WTC11 (cell line): Measurements from ENCODE around the gene SHROOM3. TPM values are rescaled to one million over a fixed set of nuclear protein-coding genes. Genes with fewer than 3 reads are reported as not detected.

Source experiments
- ATAC-seq: fragments of 200-7000 bp; cut with Tn5 transposase; 2 replicates; pipeline ENCODE4 v1.10.0; 2021; ENCODE audit warnings: mild to moderate bottlenecking, moderate library complexity
- CTCF ChIA-PET: fragments of 300-600 bp; sonication (Branson Sonifier 250); formaldehyde crosslinking; loops from one replicate; lab custom pipeline; 2021; ENCODE audit warnings: antibody characterized with exemption; lab: Charles Lee
- POLR2A ChIA-PET: fragments of 350-600 bp; sonication (Branson Sonifier 250); formaldehyde crosslinking; loops from one replicate; lab custom pipeline; 2021; ENCODE audit warnings: antibody characterized with exemption; lab: Charles Lee
- DNase-seq: peaks from one replicate; pipeline ENCODE4 v3.0.0; 2021; ENCODE audit warnings: low spot score
- H3K27ac Mint-ChIP-seq: 2 replicates; pipeline ENCODE4 v1.8.0; 2021; ENCODE audit warnings: mixed read lengths
- H3K27me3 Mint-ChIP-seq: 2 replicates; pipeline ENCODE4 v1.8.0; 2021; ENCODE audit warnings: low read depth, mild to moderate bottlenecking, moderate library complexity, mixed read lengths
- H3K36me3 Mint-ChIP-seq: 2 replicates; pipeline ENCODE4 v1.8.0; 2021; ENCODE audit warnings: mixed read lengths
- H3K4me1 Mint-ChIP-seq: 2 replicates; pipeline ENCODE4 v1.8.0; 2022; ENCODE audit warnings: mixed read lengths
- H3K4me3 Mint-ChIP-seq: 2 replicates; pipeline ENCODE4 v1.8.0; 2021; ENCODE audit warnings: mild to moderate bottlenecking, moderate library complexity, mixed read lengths
- H3K9me3 Mint-ChIP-seq: 2 replicates; pipeline ENCODE4 v1.8.0; 2021; ENCODE audit warnings: mixed read lengths
- ATF2 ChIP-seq: sonication (generic); formaldehyde crosslinking; IDR thresholded peaks from 2 replicates; pipeline ENCODE4 v1.8.1; 2022; ENCODE audit warnings: low read depth, missing genetic modification reagents, borderline replicate concordance
- CDX4 ChIP-seq: fragments of 250-450 bp; sonication (Bioruptor Pico); IDR thresholded peaks from 2 replicates; pipeline ENCODE4 v1.9.0; 2021; ENCODE audit warnings: moderate library complexity, mild to moderate bottlenecking, inconsistent platforms, borderline replicate concordance
- E2F4 ChIP-seq: sonication (generic); formaldehyde crosslinking; IDR thresholded peaks from 2 replicates; pipeline ENCODE4 v1.8.1; 2022; ENCODE audit warnings: low read depth, mild to moderate bottlenecking, moderate library complexity, missing genetic modification reagents, borderline replicate concordance
- EMX1 ChIP-seq: fragments of 250-450 bp; sonication (Bioruptor Pico); IDR thresholded peaks from 2 replicates; pipeline ENCODE4 v1.8.0; 2021; ENCODE audit warnings: mild to moderate bottlenecking
- ESRRA ChIP-seq: sonication (generic); formaldehyde crosslinking; IDR thresholded peaks from 2 replicates; pipeline ENCODE4 v1.8.1; 2022; ENCODE audit warnings: mild to moderate bottlenecking, missing genetic modification reagents, borderline replicate concordance
- FOXJ3 ChIP-seq: sonication (generic); formaldehyde crosslinking; IDR thresholded peaks from 2 replicates; pipeline ENCODE4 v1.9.0; 2021; ENCODE audit warnings: missing genetic modification reagents, mild to moderate bottlenecking, borderline replicate concordance
- FOXP1 ChIP-seq: sonication (generic); formaldehyde crosslinking; IDR thresholded peaks from 2 replicates; pipeline ENCODE4 v1.8.0; 2022; ENCODE audit warnings: missing genetic modification reagents, mild to moderate bottlenecking, moderate library complexity, borderline replicate concordance
- GTF2I ChIP-seq: fragments of 250-450 bp; sonication (Bioruptor Pico); conservative IDR thresholded peaks from 2 replicates; pipeline ENCODE4 v1.4.0; 2021; ENCODE audit warnings: mild to moderate bottlenecking
- MAX ChIP-seq: sonication (generic); formaldehyde crosslinking; IDR thresholded peaks from 2 replicates; pipeline ENCODE4 v1.8.0; 2022; ENCODE audit warnings: mild to moderate bottlenecking, missing genetic modification reagents
- NFE2L1 ChIP-seq: sonication (generic); formaldehyde crosslinking; IDR thresholded peaks from 2 replicates; pipeline ENCODE4 v1.8.1; 2023; ENCODE audit warnings: missing genetic modification reagents
- NR2C2 ChIP-seq: sonication (generic); formaldehyde crosslinking; IDR thresholded peaks from 2 replicates; pipeline ENCODE4 v1.8.0; 2022; ENCODE audit warnings: mild to moderate bottlenecking, missing genetic modification reagents
- PREB ChIP-seq: sonication (generic); formaldehyde crosslinking; IDR thresholded peaks from 2 replicates; pipeline ENCODE4 v1.8.1; 2022; ENCODE audit warnings: mild to moderate bottlenecking, missing genetic modification reagents, moderate library complexity, borderline replicate concordance
- RELA ChIP-seq: sonication (generic); formaldehyde crosslinking; IDR thresholded peaks from 2 replicates; pipeline ENCODE4 v1.8.1; 2022; ENCODE audit warnings: missing genetic modification reagents, mild to moderate bottlenecking, borderline replicate concordance
- SMAD3 ChIP-seq: sonication (generic); formaldehyde crosslinking; IDR thresholded peaks from 2 replicates; pipeline ENCODE4 v1.8.0; 2022; ENCODE audit warnings: missing genetic modification reagents, mild to moderate bottlenecking, borderline replicate concordance
- TCF7 ChIP-seq: sonication (generic); formaldehyde crosslinking; IDR thresholded peaks from 2 replicates; pipeline ENCODE4 v1.8.0; 2022; ENCODE audit warnings: mild to moderate bottlenecking, low read depth, missing genetic modification reagents, moderate library complexity
- ZBTB21 ChIP-seq: sonication (generic); formaldehyde crosslinking; IDR thresholded peaks from 2 replicates; pipeline ENCODE4 v1.8.1; 2023; ENCODE audit warnings: mild to moderate bottlenecking, missing genetic modification reagents, borderline replicate concordance
- ZBTB43 ChIP-seq: sonication (generic); formaldehyde crosslinking; IDR thresholded peaks from 2 replicates; pipeline ENCODE4 v1.8.1; 2023; ENCODE audit warnings: mild to moderate bottlenecking, missing genetic modification reagents
- ZNF263 ChIP-seq: sonication (generic); formaldehyde crosslinking; IDR thresholded peaks from 2 replicates; pipeline ENCODE4 v1.8.1; 2022; ENCODE audit warnings: low read depth, mild to moderate bottlenecking, moderate library complexity, missing genetic modification reagents
- ZNF532 ChIP-seq: fragments of 250-450 bp; sonication (Bioruptor Pico); IDR thresholded peaks from 2 replicates; pipeline ENCODE4 v1.9.0; 2021; ENCODE audit warnings: mild to moderate bottlenecking, borderline replicate concordance
- total RNA-seq: library from RNA; stranded (reverse); gene quantifications from 3 replicates; pipeline ENCODE4 v1.2.3, GENCODE V29; 2021

SHROOM3 gene
- total RNA-seq, 1 experiment from 2014 or later, result 71.9 TPM

- no peaks in the 10 kb centered on the region for H3K27me3 Mint-ChIP-seq
- peak; percentile 50 for ATAC-seq
- no peak for TF ChIP-seq E2F4 (CRISPR knock-in tag)
- TF ChIP-seq MAX (CRISPR knock-in tag), result no peak
- TF ChIP-seq GTF2I, result no peak
- no peak for TF ChIP-seq ZBTB21 (CRISPR knock-in tag)
- no peak for TF ChIP-seq ZNF532 (CRISPR knock-in tag)
- TF ChIP-seq SMAD3 (CRISPR knock-in tag), result no peak
- TF ChIP-seq ZBTB43 (CRISPR knock-in tag), result no peak
- TF ChIP-seq EMX1 (CRISPR knock-in tag), result no peak
- no peak for TF ChIP-seq FOXJ3 (CRISPR knock-in tag)
- TF ChIP-seq ESRRA (CRISPR knock-in tag), result no peak
- TF ChIP-seq TCF7 (CRISPR knock-in tag), result no peak
- no peak for TF ChIP-seq NR2C2 (CRISPR knock-in tag)
- no peak for TF ChIP-seq CDX4 (CRISPR knock-in tag)
- no peak for TF ChIP-seq ZNF263 (CRISPR knock-in tag)
- TF ChIP-seq FOXP1 (CRISPR knock-in tag), result no peak
- TF ChIP-seq NFE2L1, result no peak
- no peak for TF ChIP-seq PREB
- no peak for TF ChIP-seq RELA (CRISPR knock-in tag)
- no peak for TF ChIP-seq ATF2 (CRISPR knock-in tag)
- DNase-seq, result peak; percentile 36
- no peak overlapping the region for H3K4me3 Mint-ChIP-seq
- POLR2A ChIA-PET, result no interaction called here
- peak overlapping the region; percentile 59 for H3K27ac Mint-ChIP-seq
- H3K4me1 Mint-ChIP-seq, result peaks cover 32% of the 10 kb centered on the region
- H3K9me3 Mint-ChIP-seq, result peaks cover 10% of the 10 kb centered on the region
- peaks cover 40% of the 10 kb centered on the region for H3K36me3 Mint-ChIP-seq
- CTCF ChIA-PET, result interaction anchor here (0.5 to 1.7 kb wide), 13 partner anchors 9 to 476 kb away, joined by 3 to 9 read pairs (median 4); no protein-coding TSS in a partner anchor
Measured at GRCh38 chr4:76784237-76784636, 349.2 kb downstream of the SHROOM3 start.
